Measurements from ENCODE around the gene DUOXA2. TPM values are rescaled to one million over a fixed set of nuclear protein-coding genes. Genes with fewer than 3 reads are reported as not detected.
A peak's percentile ranks its signal among the peaks of the same experiment; 100 is the strongest.

DUOXA2 gene
- total RNA-seq, 2 experiments from 2014 or later, result not detected

DNA sequence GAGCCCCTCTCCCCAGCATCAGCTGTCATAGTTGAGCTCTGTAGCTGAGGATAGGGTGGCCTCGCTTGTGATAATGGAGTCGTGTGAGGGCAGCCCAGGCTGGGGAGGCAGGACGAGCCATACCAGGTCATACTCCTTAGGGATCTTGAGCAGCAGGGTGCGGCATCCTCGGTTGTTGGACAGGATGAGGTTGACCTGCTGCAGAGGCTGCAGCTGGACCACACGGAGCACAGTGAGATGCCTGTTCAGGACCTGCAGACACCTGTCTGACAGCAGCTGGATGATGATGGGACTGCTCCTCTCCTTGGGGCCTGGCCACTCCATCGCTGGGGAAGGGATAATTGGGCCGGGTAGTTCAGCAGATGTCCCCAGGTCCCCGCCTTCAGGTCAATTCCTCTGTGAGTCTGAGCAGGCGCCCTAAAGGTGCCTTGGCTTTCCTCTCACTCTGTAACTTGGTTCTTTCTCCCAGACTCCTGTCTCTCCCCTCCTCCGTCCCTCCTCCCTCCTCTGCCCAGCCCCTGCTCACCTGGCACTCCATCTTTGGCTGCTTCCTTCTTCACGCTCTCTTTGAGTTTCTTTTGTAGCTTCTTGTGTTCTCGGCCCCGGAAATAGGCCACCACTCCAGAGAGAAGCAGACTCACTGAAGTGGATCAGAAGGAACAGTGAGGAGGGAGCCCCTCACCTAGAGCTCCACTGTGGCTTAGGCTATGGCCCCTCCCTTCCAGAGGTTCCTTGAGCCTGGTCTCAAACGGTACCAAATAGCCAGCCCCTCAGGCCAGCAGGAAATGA lies 7.9 kb upstream of the DUOXA2 start:
- H3K4me1 Mint-ChIP-seq, result no peaks in the 10 kb centered on the region
- no peak overlapping the region for H3K27ac Mint-ChIP-seq
- no peak overlapping the region for H3K4me3 Mint-ChIP-seq
- H3K9me3 Mint-ChIP-seq, result no peaks in the 10 kb centered on the region
- peaks cover 23% of the 10 kb centered on the region for H3K27me3 Mint-ChIP-seq
- DNase-seq, result no peak
- no peaks in the 10 kb centered on the region for H3K36me3 Mint-ChIP-seq

- H3K27ac Mint-ChIP-seq, result no peak overlapping the region
- no peak for DNase-seq
- no peaks in the 10 kb centered on the region for H3K9me3 Mint-ChIP-seq
- peaks cover 10% of the 10 kb centered on the region for H3K4me1 Mint-ChIP-seq
- H3K36me3 Mint-ChIP-seq, result no peaks in the 10 kb centered on the region
- H3K4me3 Mint-ChIP-seq, result no peak overlapping the region
- H3K27me3 Mint-ChIP-seq, result peaks cover 38% of the 10 kb centered on the region
These were observed 6.0 kb upstream of the DUOXA2 start for GRCh38 chr15:45107941-45108630.

DNA sequence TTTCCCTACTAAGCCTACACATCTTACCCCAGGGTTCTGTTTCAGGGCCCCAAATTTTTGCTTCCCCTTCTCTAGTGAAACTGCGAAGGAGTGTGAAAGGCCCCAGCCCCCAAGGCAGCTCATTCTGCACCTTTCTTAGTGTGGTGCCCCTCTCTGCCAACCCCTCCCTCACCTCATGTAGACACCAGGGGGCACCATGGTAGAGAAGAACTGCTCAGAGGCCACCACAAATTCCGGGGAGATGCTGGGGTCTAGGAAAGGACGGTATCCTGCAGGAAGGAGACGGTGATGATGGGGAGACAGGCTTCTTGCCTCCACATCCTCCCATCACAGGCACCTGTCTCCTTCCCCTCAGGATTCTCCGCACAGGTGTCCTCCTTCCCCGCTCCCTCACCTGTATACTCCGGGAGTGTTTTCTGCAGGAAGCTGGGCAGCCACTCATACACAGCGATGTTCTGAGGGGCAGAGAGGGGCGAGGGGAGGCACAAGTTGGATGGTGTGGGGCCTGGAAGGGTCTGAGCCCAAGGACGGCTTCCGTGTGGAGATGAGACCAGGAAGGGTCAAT lies 3.8 kb upstream of the DUOXA2 start:
- H3K4me1 Mint-ChIP-seq, result peaks cover 25% of the 10 kb centered on the region
- DNase-seq, result no peak
- no peaks in the 10 kb centered on the region for H3K36me3 Mint-ChIP-seq
- H3K4me3 Mint-ChIP-seq, result no peak overlapping the region
- H3K27me3 Mint-ChIP-seq, result peaks cover 60% of the 10 kb centered on the region
- H3K27ac Mint-ChIP-seq, result no peak overlapping the region
- no peaks in the 10 kb centered on the region for H3K9me3 Mint-ChIP-seq

- peaks cover 73% of the 10 kb centered on the region for H3K27me3 Mint-ChIP-seq
- DNase-seq, result no peak
- no peak overlapping the region for H3K27ac Mint-ChIP-seq
- peaks cover 28% of the 10 kb centered on the region for H3K4me1 Mint-ChIP-seq
- peak overlapping the region; percentile 30 for H3K4me3 Mint-ChIP-seq
- no peaks in the 10 kb centered on the region for H3K9me3 Mint-ChIP-seq
- H3K36me3 Mint-ChIP-seq, result no peaks in the 10 kb centered on the region
These were observed 2.6 kb upstream of the DUOXA2 start for GRCh38 chr15:45111390-45112142.

DNA sequence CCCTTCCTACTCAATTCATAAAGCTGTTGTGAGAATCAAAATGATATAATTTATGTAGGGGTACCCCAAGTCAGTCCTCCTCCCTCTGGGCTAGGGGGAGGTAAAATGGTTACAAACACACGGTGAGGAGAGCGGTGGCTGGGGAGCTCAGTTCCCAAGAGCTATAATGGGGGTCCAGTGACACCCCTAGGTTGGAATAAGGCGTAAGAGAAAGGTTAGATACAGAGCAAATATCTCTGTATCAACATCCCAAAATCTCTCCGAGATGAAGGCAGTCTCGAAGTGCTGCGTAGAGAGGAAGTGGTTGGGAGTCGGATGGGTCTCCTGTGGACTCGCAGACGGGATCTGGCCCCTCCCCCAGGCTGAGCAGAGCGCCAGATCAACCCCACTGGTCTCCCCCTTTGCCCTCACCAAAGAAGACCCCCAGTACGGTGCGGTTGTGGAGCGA lies 2.0 kb upstream of the DUOXA2 start:
- Mint-ChIP-seq H3K4me3 (peak overlapping the region; percentile 30), H3K4me1 (peaks cover 30% of the 10 kb centered on the region), H3K36me3 (no peaks in the 10 kb centered on the region), H3K27ac (no peak overlapping the region), H3K27me3 (peaks cover 79% of the 10 kb centered on the region), H3K9me3 (no peaks in the 10 kb centered on the region)
- DNase-seq, result no peak

GRCh38 chr15:45112591-45113379 lies 1.3 kb upstream of the DUOXA2 start:
- Mint-ChIP-seq H3K27ac (no peak overlapping the region), H3K9me3 (no peaks in the 10 kb centered on the region), H3K36me3 (no peaks in the 10 kb centered on the region), H3K4me1 (peaks cover 34% of the 10 kb centered on the region), H3K4me3 (peak overlapping the region; percentile 30), H3K27me3 (peaks cover 85% of the 10 kb centered on the region)
- no peak for DNase-seq

- DNase-seq, result no peak
- Mint-ChIP-seq H3K4me1 (peaks cover 36% of the 10 kb centered on the region), H3K36me3 (no peaks in the 10 kb centered on the region), H3K27me3 (peaks cover 92% of the 10 kb centered on the region), H3K9me3 (no peaks in the 10 kb centered on the region), H3K4me3 (no peak overlapping the region), H3K27ac (no peak overlapping the region)
These were observed 641 bp upstream of the DUOXA2 start for GRCh38 chr15:45113380-45113990.

- Mint-ChIP-seq H3K4me3 (no peak overlapping the region), H3K9me3 (no peaks in the 10 kb centered on the region), H3K4me1 (peaks cover 36% of the 10 kb centered on the region), H3K36me3 (no peaks in the 10 kb centered on the region), H3K27ac (no peak overlapping the region), H3K27me3 (peaks cover 85% of the 10 kb centered on the region)
- DNase-seq, result no peak
These were observed 592 bp downstream of the DUOXA2 start for GRCh38 chr15:45114751-45115085.

DNA sequence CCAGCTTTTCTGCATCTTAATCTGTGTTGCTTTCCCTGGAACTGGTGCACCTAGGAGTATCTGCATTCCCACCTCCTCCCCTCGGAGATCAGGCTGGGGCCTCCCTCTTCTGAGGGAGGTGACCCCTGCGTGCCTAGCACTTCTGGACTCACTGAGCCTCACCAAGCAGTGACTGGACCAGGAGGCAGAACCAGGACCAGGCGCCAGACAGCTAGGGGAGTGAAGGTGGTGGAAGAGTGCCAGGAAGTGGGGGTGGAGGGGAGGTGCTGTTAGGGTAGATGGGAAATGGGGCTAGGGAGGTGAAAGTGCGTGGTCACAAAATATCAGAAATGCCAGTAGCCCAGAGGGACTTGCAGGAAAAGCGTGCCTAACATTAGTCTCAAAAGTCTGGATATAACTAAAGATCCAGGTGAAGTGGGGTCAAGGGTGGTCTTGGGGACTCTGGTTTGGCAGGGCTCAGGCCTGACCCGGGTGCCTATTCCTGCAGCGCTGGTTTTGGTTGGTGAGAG lies 1.2 kb downstream of the DUOXA2 start:
- H3K4me3 Mint-ChIP-seq, result no peak overlapping the region
- peaks cover 36% of the 10 kb centered on the region for H3K4me1 Mint-ChIP-seq
- no peaks in the 10 kb centered on the region for H3K36me3 Mint-ChIP-seq
- H3K27ac Mint-ChIP-seq, result no peak overlapping the region
- H3K27me3 Mint-ChIP-seq, result peaks cover 79% of the 10 kb centered on the region
- H3K9me3 Mint-ChIP-seq, result no peaks in the 10 kb centered on the region
- DNase-seq, result no peak

GRCh38 chr15:45116006-45116481 lies 1.9 kb downstream of the DUOXA2 start:
- peaks cover 80% of the 10 kb centered on the region for H3K27me3 Mint-ChIP-seq
- H3K4me1 Mint-ChIP-seq, result peaks cover 36% of the 10 kb centered on the region
- no peak overlapping the region for H3K27ac Mint-ChIP-seq
- H3K4me3 Mint-ChIP-seq, result no peak overlapping the region
- no peak for DNase-seq
- H3K36me3 Mint-ChIP-seq, result no peaks in the 10 kb centered on the region
- H3K9me3 Mint-ChIP-seq, result no peaks in the 10 kb centered on the region

DNA sequence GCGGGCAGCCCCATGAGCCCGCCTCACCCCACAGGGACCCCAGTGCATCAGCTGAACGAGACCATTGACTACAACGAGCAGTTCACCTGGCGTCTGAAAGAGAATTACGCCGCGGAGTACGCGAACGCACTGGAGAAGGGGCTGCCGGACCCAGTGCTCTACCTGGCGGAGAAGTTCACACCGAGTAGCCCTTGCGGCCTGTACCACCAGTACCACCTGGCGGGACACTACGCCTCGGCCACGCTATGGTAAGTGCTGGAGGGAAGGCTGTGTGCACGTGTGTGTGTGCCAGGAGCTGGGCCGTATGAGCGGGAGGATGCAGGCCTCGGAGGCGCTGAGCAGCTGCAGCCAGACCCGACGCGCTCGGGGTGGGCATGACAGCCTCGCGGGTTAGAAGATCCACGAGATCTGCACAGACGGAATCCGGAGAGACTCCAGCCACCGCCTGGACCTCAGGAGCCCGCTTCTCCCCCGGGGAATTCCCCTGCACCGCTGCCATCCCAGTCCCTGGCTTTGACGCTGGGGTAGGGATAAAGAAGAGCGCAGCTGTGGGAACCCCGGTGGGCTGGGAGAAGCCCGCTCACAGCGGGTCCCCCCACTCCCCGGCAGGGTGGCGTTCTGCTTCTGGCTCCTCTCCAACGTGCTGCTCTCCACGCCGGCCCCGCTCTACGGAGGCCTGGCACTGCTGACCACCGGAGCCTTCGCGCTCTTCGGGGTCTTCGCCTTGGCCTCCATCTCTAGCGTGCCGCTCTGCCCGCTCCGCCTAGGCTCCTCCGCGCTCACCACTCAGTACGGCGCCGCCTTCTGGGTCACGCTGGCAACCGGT lies 2.6 kb downstream of the DUOXA2 start:
- DNase-seq, result no peak
- H3K27me3 Mint-ChIP-seq, result peaks cover 82% of the 10 kb centered on the region
- no peaks in the 10 kb centered on the region for H3K36me3 Mint-ChIP-seq
- H3K4me1 Mint-ChIP-seq, result peaks cover 36% of the 10 kb centered on the region
- no peaks in the 10 kb centered on the region for H3K9me3 Mint-ChIP-seq
- H3K27ac Mint-ChIP-seq, result no peak overlapping the region
- H3K4me3 Mint-ChIP-seq, result no peak overlapping the region

GRCh38 chr15:45117308-45118130 lies 3.4 kb downstream of the DUOXA2 start:
- Mint-ChIP-seq H3K4me3 (peak overlapping the region; percentile 52), H3K27me3 (peaks cover 77% of the 10 kb centered on the region), H3K27ac (no peak overlapping the region), H3K4me1 (peaks cover 28% of the 10 kb centered on the region), H3K36me3 (no peaks in the 10 kb centered on the region), H3K9me3 (no peaks in the 10 kb centered on the region)
- no peak for DNase-seq

All from activated naive CD8-positive, alpha-beta T cell treated with anti-CD3 and anti-CD28 coated beads for 36 hours (primary cell).